Middle frontal gyrus (tissue), 1 donor: ENCODE results near the gene SUPT6H.
"Not testable (repeated sequence)": the region's sequence is repeated elsewhere in the genome, so short reads cannot be mapped to it uniquely, and the experiment has no call there.

Source experiments
- DNase-seq: peaks from one replicate; pipeline ENCODE4 v3.0.0-alpha.2; 2015; ENCODE audit warnings: low spot score; ENCODE audit errors: extremely low spot score

The SUPT6H gene

DNA sequence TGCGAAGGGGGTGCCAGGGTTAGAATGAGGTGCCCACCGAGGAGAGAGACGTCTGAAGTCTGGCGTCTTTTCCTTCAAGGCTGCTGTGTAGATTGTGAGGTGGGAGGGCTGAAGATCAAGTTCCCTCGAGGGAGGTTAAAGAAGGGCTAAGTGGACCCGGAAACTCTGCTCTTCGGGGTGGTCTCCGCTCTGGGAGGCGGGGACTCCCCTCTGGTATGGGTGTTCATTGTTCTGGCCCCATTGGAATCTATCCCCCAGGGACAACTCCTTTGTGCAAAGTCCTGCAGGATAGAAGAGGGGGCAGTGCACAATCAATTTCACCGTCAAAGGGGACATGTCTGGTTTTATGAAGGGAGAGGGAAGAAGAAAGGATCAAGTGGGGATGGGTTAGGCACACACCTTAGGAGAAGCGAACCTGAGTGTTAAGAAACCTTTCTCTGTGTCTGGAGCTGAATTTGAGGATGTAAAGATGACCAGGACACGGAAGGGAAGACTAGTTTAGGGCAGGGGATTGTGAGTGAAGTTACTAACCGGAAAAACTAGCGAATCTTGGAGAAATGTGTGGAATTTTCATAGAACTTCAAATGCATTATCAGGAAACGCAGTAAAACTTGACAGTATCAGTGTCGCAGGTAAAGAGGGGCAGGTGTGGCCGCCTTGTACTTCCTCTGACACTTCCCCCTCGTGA, 56.5 kb downstream of the SUPT6H start:
- no peak for DNase-seq

DNA sequence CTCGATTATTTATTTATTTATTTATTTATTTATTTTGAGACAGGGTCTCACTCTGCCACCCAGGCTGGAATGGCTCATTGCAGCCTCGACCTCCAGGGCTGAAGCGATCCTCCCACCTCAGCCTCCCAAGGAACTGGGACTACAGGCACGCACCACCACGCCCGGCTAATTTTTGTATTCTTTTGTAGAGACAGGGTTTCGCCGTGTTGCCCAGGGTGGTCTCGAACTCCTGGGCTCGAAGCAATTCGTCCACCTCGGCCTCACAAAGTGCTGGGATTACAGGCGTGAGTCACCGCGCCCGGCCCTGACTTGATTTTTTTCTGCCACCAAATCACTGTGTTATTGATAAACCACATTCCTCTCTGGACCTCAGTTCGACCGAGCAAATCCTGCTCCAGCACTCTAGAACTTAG, 57.0 kb downstream of the SUPT6H start:
- no peak for DNase-seq

DNA sequence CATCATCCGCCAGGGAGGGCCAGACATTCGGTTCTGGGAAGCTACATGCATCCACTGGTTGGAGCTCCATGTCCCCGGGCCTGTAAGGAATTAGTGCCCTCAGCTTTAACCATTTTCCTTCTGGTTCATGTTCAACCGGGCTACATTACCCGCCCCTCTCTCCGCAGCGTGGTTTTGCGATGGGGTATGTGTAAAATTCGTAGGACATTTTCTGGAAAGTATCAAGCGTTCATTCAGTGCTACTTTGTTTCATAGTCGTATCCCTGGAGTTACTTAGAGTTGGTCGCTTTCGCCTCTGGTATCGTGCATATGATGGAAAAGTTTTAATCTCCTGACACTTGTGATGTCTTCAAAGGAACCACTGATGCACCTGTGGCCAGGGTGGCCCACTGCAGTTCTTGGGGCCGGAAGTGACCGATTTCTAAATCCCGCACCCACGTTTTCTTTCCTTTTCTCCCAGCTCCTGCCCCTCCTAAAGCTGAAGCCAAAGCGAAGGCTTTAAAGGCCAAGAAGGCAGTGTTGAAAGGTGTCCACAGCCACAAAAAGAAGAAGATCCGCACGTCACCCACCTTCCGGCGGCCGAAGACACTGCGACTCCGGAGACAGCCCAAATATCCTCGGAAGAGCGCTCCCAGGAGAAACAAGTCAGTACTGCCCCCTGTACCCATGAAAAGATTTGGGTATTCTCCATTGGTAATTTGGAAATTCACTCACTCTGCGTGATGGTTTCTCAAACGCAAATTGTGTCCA, 58.4 kb downstream of the SUPT6H start:
- DNase-seq = no peak

DNA sequence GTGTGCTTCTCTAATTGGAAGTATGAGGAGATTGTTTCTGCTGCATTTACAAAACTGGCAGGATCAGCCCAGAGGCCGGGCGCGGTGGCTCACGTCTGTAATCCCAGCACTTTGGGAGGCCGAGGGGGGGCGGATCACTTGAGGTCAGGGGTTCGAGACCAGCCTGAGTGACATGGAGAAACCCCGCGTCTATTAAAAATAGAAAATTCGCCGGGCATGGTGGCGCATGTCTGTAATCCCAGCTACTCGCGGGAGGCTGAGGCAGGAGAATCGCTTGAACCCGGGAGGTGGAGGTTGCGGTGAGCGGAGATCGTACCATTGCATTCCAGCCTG, 59.0 kb downstream of the SUPT6H start:
- DNase-seq = not testable (repeated sequence)

DNA sequence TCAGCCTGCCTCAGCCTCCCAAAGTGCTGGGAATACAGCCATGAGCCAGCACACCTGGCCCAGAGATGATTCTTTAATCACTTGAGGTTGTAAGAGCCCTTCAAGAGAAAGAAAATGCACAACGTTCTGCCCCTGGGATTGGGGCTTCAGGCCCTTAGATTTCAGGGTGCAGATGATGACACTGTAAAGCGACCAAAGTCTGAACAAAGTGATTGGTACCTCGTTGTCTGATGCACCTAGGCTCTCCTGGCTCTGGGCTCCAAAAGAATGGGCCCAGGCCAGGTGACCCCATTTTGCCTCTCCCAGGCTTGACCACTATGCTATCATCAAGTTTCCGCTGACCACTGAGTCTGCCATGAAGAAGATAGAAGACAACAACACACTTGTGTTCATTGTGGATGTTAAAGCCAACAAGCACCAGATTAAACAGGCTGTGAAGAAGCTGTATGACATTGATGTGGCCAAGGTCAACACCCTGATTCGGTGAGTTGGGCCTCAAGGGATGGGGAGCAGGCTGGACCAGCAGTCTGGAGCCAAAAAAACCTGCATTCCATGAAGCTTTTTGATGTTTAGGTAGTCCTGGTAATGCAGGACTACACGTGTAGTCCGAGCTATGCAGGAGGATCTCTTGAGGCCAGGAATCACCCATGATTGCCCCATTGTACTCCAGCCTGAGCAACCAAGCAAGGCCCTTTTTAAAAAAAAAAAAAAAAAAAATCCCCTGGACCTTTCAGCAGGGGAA, 60.6 kb downstream of the SUPT6H start:
- DNase-seq = no peak

DNA sequence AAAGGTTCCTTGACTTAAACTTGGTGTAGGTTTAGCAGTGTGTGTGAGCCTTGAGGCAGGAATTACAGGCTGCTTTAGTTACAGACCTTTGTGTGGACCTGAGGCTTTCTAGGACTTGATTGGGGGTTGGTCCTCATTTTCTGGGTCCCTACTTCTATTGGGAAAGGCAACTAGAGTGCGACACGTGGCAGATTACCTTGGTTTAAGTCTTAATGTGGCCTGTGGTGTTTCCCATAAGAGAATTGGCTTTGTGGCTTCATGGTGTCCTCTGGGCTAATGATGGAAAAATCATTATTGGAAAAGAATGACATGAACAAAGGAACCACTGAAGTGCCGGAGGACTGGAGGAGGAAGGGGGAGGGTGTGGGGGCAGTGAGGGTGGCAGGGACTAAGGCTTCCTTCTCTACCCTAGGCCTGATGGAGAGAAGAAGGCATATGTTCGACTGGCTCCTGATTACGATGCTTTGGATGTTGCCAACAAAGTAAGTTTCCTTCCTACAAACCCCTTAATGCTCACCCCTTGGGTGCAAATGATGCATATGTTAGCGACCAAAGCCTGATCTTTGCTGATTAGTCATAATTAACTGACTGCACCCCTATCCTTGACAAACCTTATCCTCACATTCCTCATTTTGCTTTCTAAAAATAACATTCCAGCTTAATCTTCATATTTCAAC, 61.3 kb downstream of the SUPT6H start:
- DNase-seq = no peak

DNA sequence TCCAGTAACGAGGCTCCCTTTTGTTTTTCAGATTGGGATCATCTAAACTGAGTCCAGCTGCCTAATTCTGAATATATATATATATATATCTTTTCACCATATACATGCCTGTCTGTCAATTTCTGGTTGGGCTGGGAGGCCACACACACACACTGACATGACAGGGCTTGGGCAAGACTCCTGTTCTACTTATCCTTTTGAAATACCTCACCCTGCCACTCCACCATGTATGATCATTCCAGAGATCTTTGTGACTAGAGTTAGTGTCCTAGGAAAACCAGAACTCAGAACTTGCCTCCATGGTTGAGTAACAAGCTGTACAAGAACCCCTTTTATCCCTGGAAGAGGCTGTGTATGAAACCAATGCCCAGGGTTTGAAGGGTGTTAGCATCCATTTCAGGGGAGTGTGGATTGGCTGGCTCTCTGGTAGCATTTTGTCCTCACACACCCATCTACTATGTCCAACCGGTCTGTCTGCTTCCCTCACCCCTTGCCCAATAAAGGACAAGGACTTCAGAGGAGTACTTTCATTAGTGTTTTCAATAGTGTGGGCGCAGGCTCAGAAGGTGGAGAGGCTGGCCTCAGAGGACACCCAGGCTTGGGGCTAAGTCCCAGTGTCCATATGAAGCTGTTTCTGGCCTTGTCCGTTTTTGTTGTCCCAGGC, 62.0 kb downstream of the SUPT6H start:
- not testable (repeated sequence) for DNase-seq

DNA sequence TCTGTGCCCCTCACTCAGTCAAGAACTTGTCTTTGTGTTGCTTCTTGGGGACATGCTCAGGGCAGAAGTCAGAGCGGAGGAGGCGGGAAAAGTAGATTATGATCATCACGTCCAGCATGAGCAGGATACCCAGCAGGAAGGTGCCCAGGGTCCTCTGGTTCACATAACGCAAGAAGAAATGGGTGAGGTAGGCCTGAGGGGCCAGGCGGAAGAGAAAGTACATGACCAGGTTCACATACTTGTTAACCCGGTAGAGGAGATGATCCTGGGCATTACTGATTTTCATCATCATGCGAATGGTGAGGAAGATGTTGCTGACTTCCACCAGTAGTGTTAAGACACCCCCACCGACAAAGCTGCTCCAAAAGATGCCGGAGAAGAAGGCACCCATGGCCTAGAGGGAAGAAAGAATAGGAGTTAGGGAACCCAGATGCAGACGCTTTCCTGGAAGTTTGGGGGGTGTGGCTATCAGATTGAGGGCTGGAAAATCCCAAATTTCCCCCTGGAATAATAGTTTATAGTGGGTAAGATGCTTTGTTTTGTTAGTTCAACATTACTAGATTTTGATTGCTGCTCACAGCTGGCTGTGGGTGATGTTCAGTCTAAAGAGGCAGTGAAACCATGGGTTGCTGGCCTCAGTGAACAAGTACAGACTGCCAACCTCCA, 62.6 kb downstream of the SUPT6H start:
- no peak for DNase-seq

DNA sequence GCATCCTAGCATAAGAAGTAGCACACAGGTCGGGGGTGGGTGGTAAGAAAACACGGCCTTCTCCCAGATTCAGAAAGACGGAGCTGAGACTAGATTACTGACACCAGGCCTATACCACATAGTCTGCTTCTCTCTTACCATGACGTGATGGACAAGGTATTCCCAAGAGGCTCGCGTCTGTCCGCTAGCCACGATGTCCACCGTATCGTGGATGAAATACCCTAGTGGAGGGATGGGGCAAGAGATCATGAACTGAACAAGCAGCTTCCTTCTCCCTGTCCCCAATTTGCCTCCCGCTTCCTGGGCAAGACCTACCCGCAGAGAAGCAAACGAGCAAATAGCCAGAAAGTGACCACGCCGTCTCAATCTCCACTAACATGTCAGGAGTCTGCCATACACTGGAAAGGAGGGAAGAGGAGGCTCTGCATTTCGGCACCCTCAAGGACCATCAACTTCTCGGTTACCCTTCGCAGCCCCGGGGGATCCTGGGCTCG, 63.2 kb downstream of the SUPT6H start:
- DNase-seq = no peak

DNA sequence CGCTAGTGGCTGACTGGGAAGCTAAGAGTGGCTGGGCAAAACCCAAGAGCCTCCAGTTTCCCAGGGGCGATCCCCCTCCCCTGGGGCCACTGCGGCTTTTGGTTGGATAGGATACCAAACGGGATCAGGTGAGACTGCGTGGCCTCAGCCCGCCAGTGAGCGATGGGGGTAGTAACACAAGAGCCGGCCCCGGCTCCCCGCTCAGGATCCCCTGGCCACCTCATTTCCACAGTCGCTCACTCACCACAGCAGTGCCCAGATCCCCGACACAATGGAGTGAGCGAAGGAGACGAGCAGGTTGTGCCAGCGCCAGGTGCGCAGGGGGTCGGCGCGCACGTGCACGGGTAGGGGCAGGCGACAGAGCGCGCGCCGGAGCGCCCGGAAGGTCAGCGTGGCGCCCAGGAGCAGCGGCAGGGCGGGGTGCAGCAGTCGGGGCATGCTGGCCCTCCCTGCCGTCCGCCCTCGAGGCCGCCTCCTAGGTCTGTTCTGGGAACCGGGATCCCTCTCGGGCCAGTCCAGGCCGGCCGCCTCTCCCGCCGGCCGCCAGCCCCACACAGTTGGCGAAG, 63.7 kb downstream of the SUPT6H start:
- no peak for DNase-seq

DNA sequence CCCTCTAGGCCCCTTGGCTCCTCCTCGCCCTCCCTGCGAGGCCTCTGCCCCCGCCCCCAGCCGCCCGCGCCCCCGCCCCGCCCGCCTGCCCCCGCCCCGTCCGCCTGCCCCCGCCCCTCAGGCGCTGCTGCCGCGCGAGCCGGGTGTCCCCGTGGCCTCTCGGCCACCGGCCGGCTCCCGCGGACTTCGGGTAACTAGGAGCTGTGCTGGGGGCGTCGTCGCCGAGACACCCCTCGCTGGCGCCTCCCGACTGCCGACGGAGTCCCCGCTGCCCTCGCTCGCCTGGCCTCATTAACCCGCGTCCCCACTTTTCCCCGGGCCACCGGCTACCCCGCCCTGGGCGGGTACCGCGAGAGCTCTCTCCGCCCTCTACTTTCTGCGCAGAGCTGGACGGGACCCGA, 64.2 kb downstream of the SUPT6H start, which contains the start of gene TLCD1:
Gene TLCD1, minus strand, starts transcription at position 8 of the 401 bp plus-strand sequence. CDS start 136 bp downstream, outside the sequence.
- no peak for DNase-seq

DNA sequence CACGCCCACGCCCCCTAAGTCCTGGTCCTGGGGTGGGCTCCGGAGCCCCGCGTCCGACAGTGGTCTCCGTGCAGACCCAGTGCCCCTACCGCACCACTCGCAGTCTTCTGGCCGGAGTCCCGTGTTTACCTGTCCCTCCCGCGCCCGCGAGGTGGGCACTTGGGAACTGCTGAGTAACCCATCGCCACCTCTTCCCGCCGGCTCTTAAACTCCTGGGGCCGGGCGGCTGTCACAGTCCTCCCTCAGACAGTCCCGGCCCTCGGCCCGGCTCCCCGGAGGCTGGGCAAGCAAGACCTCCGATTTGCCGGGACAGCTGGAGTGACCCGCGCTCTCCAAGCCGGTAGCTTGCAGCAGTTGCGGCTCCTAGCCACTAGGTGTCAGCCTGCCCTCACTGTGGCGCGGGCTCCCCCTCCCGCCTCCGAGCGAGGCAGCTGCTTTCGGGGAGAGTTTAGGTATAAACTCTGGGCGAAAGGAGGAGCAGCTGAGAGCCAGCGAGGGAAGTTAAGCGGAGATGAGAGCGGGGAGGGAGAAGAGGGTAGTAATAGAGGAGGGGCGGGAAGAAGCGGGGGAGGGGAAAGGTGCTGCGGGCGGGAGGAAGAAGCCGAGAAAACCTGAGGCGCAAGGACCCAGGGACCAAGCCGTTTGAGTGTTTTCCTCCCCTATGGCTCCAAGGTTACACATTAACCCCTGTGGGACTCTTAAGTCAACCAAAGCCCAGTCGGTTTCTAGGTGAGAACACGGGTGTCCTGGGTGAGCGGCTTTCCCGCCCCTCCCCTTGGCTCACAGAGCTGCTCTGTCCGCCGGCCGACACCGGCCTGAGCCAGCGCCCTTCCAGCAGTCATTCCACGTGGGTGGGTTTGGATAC, 64.9 kb downstream of the SUPT6H start:
- peak; percentile 92 for DNase-seq

DNA sequence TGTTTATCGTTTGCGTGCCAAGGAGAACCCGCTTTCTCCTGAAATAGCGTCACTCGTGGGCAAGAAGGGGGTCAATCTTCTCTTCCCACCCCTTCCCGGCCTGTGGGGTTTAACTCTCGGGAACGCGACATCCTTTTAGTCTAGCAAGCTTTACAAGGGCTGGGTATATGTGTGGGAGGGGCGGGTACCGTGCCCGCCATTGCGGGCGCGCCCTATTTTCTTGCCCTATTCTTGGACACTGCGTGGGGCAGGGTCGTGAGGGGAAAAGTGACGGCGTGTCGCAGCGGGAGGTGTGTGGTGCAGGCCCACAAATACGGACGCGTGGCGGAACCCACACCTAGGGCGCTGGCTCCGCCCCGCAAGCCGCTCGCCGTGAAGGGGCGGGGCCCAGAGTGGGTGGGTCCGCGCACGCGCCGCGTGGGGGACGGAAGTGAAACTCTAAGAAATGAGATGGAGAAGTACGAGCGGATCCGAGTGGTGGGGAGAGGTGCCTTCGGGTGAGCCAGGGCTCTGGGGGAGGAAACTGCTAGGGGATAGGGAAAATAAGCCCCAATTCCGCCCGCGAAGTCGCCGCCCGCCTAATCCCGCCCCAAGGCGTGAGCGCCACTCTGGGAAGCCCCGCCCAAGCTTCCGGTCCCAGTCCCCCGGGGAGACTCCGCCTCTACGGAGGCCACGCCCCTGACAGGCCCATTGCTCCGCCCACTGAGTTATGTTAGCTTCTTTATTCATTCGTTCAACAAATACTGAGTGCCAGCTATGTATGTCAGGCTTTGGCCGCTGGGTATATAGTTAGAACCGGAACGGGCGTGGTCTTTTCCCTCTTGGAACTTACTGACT, 66.6 kb downstream of the SUPT6H start, which contains the start of gene NEK8:
Gene NEK8, plus strand, starts transcription at position 425 of the 837 bp plus-strand sequence. Its CDS starts 26 bp downstream, at position 451.
- DNase-seq = peak; percentile 84

DNA sequence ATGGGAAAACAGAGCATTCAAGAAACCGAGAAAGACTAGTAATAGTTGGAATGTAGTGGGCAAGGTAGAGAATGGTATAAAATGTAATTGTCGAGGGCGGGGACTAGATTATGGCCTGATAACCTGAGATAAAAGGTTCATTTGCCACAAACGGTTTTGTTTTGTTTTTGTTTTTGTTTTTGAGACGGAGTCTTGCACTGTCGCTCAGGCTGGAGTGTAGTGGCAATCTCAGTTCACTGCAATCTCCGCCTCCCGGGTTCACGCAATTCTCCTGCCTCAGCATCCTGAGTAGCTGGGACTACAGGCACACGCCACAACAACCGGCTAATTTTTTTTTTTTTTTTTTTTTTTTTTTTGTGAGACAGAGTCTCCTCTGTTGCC, 67.9 kb downstream of the SUPT6H start:
- no peak for DNase-seq

DNA sequence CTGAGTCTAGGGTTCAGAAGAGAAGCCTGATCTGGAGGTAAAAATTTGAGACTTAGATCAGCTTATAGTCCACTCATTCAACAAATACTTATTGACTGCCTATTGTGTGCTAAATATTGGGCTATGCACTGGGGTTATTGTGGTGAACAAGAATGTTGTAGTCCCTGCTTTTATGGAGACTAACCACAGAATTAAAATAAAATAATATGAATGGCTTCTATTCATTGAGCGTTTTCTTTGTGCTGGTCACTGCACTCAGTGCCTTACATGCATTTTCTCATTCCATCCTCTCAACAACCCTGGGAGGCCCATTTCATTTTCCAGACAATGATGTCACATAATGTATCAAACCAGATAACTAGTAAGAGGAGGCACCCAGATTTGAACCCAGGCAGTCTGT, 71.3 kb downstream of the SUPT6H start:
- DNase-seq = no peak

DNA sequence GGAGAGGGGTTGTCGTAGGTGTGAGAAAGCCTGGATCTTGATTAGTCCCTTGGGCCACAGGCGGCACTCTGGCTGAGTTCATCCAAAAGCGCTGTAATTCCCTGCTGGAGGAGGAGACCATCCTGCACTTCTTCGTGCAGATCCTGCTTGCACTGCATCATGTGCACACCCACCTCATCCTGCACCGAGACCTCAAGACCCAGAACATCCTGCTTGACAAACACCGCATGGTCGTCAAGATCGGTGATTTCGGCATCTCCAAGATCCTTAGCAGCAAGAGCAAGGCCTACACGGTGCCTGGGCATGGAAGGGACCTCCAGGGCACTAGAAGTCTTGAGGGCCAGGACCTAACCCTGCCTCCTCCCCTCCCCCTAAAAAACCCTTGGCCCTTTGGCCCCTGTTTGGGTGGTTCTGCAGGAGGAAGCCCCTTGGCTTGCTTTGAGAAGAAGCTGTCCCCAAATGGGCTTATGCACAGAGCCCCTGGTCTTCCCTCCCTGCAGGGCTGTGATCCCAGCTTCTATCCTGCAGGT, 72.8 kb downstream of the SUPT6H start:
- DNase-seq = no peak

DNA sequence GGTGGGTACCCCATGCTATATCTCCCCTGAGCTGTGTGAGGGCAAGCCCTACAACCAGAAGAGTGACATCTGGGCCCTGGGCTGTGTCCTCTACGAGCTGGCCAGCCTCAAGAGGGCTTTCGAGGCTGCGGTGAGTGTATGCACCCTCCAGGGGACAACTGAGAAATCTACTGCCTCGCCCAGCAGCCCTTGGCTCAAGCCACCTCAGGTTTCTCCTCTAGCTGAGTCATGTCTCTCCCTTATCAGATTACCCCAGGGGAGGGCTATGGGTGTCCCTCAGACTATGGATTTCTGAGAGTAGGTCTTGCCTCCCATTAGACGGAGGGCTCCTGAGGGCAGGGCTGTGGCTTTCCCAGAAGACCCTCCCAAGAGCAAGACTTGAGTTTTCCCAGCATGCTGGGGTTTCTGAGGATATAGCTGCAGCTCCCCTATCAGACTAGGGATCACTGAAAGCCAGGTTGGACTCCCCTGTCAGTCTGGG, 73.3 kb downstream of the SUPT6H start:
- no peak for DNase-seq
